RWPE2 (cell line): ENCODE results near the gene OBI1.

ENCODE experiments used
- ATAC-seq: fragments of 200-7000 bp; cut with Tn5 transposase; 3 replicates; pipeline ENCODE4 v1.9.1; 2021; ENCODE audit warnings: low read depth
- DNase-seq: peaks from one replicate; pipeline ENCODE4 v3.0.0-alpha.2; 2020; ENCODE audit warnings: low spot score
- H3K27ac ChIP-seq: fragments of 450-650 bp; 2 replicates; pipeline ENCODE4 v1.5.1; 2017; ENCODE audit warnings: mild to moderate bottlenecking; ENCODE audit not compliant: poor library complexity, severe bottlenecking
- H3K27me3 ChIP-seq: fragments of 250-450 bp; sonication (Bioruptor Pico); 2 replicates; pipeline ENCODE4 v1.5.1; 2021; ENCODE audit warnings: mild to moderate bottlenecking, moderate library complexity; ENCODE audit not compliant: insufficient read depth, poor library complexity, severe bottlenecking
- H3K36me3 ChIP-seq: fragments of 250-450 bp; sonication (Bioruptor Pico); 2 replicates; pipeline ENCODE4 v1.5.1; 2020; ENCODE audit warnings: low read depth, mild to moderate bottlenecking, moderate library complexity
- H3K4me1 ChIP-seq: fragments of 250-450 bp; sonication (Bioruptor Pico); 2 replicates; pipeline ENCODE4 v1.5.1; 2021; ENCODE audit warnings: mild to moderate bottlenecking, moderate library complexity; ENCODE audit not compliant: insufficient read depth, poor library complexity, severe bottlenecking
- H3K4me3 ChIP-seq: fragments of 250-450 bp; sonication (Bioruptor Pico); 2 replicates; pipeline ENCODE4 v1.5.1; 2021; ENCODE audit warnings: mild to moderate bottlenecking, moderate library complexity; ENCODE audit not compliant: severe bottlenecking
- H3K9me3 ChIP-seq: fragments of 250-450 bp; sonication (Bioruptor Pico); 2 replicates; pipeline ENCODE4 v1.5.1; 2021; ENCODE audit warnings: mild to moderate bottlenecking, moderate library complexity; ENCODE audit not compliant: severe bottlenecking
- CTCF ChIP-seq: fragments of 450-650 bp; IDR thresholded peaks from one replicate; pipeline ENCODE4 v1.5.1; 2017; ENCODE audit warnings: mild to moderate bottlenecking, moderate library complexity; ENCODE audit not compliant: poor library complexity, severe bottlenecking

The OBI1 gene

GRCh38 chr13:78595495-78596398 lies 63.2 kb downstream of the OBI1 start:
- Histone ChIP-seq H3K27ac (no peak overlapping the region), H3K36me3 (no peaks in the 10 kb centered on the region), H3K27me3 (peaks cover 100% of the 10 kb centered on the region), H3K9me3 (no peaks in the 10 kb centered on the region), H3K4me3 (no peak overlapping the region), H3K4me1 (no peaks in the 10 kb centered on the region)
- no peak for DNase-seq
- no peak for ATAC-seq
- no peak for TF ChIP-seq CTCF

GRCh38 chr13:78594456-78594975 lies 64.4 kb downstream of the OBI1 start:
- Histone ChIP-seq H3K36me3 (no peaks in the 10 kb centered on the region), H3K9me3 (no peaks in the 10 kb centered on the region), H3K27me3 (peaks cover 98% of the 10 kb centered on the region), H3K27ac (no peak overlapping the region), H3K4me1 (no peaks in the 10 kb centered on the region), H3K4me3 (no peak overlapping the region)
- DNase-seq = no peak
- TF ChIP-seq CTCF = no peak
- no peak for ATAC-seq

GRCh38 chr13:78593652-78594455 lies 65.1 kb downstream of the OBI1 start:
- Histone ChIP-seq H3K4me1 (no peaks in the 10 kb centered on the region), H3K4me3 (no peak overlapping the region), H3K27me3 (peaks cover 97% of the 10 kb centered on the region), H3K36me3 (no peaks in the 10 kb centered on the region), H3K27ac (no peak overlapping the region), H3K9me3 (no peaks in the 10 kb centered on the region)
- no peak for TF ChIP-seq CTCF
- ATAC-seq = no peak
- DNase-seq = no peak

- H3K4me3 ChIP-seq = no peak overlapping the region
- no peaks in the 10 kb centered on the region for H3K4me1 ChIP-seq
- TF ChIP-seq CTCF = no peak
- H3K27me3 ChIP-seq = peaks cover 95% of the 10 kb centered on the region
- H3K27ac ChIP-seq = no peak overlapping the region
- no peak for DNase-seq
- H3K36me3 ChIP-seq = no peaks in the 10 kb centered on the region
- H3K9me3 ChIP-seq = no peaks in the 10 kb centered on the region
- no peak for ATAC-seq
These were observed 65.8 kb downstream of the OBI1 start for GRCh38 chr13:78593129-78593528.
